HepG2 (cell line): ENCODE results near the gene QSOX2. TPM values are rescaled to one million over a fixed set of nuclear protein-coding genes. Genes with fewer than 3 reads are reported as not detected.

Experiments
- BCL6 ChIP-seq: IDR thresholded peaks from 2 replicates; pipeline ENCODE4 v1.6.1; 2016; ENCODE audit warnings: missing genetic modification reagents, missing compliant biosample characterization
- DR1 ChIP-seq: sonication (generic); formaldehyde crosslinking; IDR thresholded peaks from 2 replicates; pipeline ENCODE4 v1.8.0; 2021; ENCODE audit warnings: mild to moderate bottlenecking, missing genetic modification reagents, inconsistent platforms
- EP300 ChIP-seq, 3 experiments: sonication (generic) in 1 of 3; formaldehyde crosslinking in 1 of 3; IDR thresholded peaks; 2 replicates each; pipeline versions ENCODE4 v1.5.1 to v1.6.1; 2011 to 2020; ENCODE audit warnings: low read depth in 2 of 3, low read length in 2 of 3, borderline replicate concordance in 1 of 3, improper control_type of control experiment in 1 of 3, mild to moderate bottlenecking in 1 of 3, missing genetic modification reagents in 1 of 3, moderate library complexity in 1 of 3
- HNRNPL ChIP-seq: fragments of 200-400 bp; formaldehyde crosslinking; IDR thresholded peaks from 2 replicates; pipeline ENCODE4 v1.6.1; 2017; ENCODE audit warnings: mild to moderate bottlenecking, low read depth, low read length
- KDM2A ChIP-seq: sonication (generic); formaldehyde crosslinking; IDR thresholded peaks from 2 replicates; pipeline ENCODE4 v1.4.0; 2020; ENCODE audit warnings: low read depth, missing genetic modification reagents, borderline replicate concordance
- MTA1 ChIP-seq: sonication (generic); formaldehyde crosslinking; IDR thresholded peaks from 2 replicates; pipeline ENCODE4 v1.4.0; 2020; ENCODE audit warnings: missing genetic modification reagents, mild to moderate bottlenecking, borderline replicate concordance
- STAG1 ChIP-seq: sonication (generic); formaldehyde crosslinking; IDR thresholded peaks from 2 replicates; pipeline ENCODE4 v1.4.0; 2020; ENCODE audit warnings: missing genetic modification reagents
- TARDBP ChIP-seq: sonication (generic); formaldehyde crosslinking; IDR thresholded peaks from 2 replicates; pipeline ENCODE4 v1.8.0; 2022; ENCODE audit warnings: mild to moderate bottlenecking, missing genetic modification reagents
- TFDP1 ChIP-seq: IDR thresholded peaks from 2 replicates; pipeline ENCODE4 v1.6.1; 2016; ENCODE audit warnings: missing compliant biosample characterization, missing genetic modification reagents, borderline replicate concordance
- ZEB1 ChIP-seq: IDR thresholded peaks from 2 replicates; pipeline ENCODE4 v1.6.1; 2012; ENCODE audit warnings: mild to moderate bottlenecking, low read depth, inconsistent platforms; ENCODE audit not compliant: insufficient replicate concordance
- ZMYM2 ChIP-seq: sonication (generic); formaldehyde crosslinking; IDR thresholded peaks from 2 replicates; pipeline ENCODE4 v1.8.0; 2022; ENCODE audit warnings: mild to moderate bottlenecking, missing genetic modification reagents
- ZNF276 ChIP-seq: sonication (generic); formaldehyde crosslinking; IDR thresholded peaks from 2 replicates; pipeline ENCODE4 v1.4.0; 2020; ENCODE audit warnings: mild to moderate bottlenecking, low read depth, missing genetic modification reagents
- ZNF337 ChIP-seq: sonication (generic); formaldehyde crosslinking; IDR thresholded peaks from 2 replicates; pipeline ENCODE4 v1.5.1; 2020; ENCODE audit warnings: missing genetic modification reagents, low read depth, mild to moderate bottlenecking, borderline replicate concordance
- ZNF44 ChIP-seq: sonication (generic); formaldehyde crosslinking; IDR thresholded peaks from 2 replicates; pipeline ENCODE4 v1.5.1; 2020; ENCODE audit warnings: mild to moderate bottlenecking, missing genetic modification reagents
- ZNF512B ChIP-seq: sonication (generic); formaldehyde crosslinking; IDR thresholded peaks from 2 replicates; pipeline ENCODE4 v1.5.1; 2020; ENCODE audit warnings: missing genetic modification reagents, mild to moderate bottlenecking, borderline replicate concordance
- ZNF770 ChIP-seq: sonication (generic); formaldehyde crosslinking; IDR thresholded peaks from 2 replicates; pipeline ENCODE4 v1.5.0; 2020; ENCODE audit warnings: mild to moderate bottlenecking, missing genetic modification reagents
- polyA plus RNA-seq, 8 experiments: library from polyadenylated mRNA; depleted of rRNA in 3 of 8; stranded (reverse) in 7 of 8; unstranded in 1 of 8; fragments of >200 nt; fragmentation: Illumina TruSeq in 4 of 8; extraction: Trizol in 4 of 8; gene quantifications; 2 replicates each; pipeline versions ENCODE4 v1.2.1 to v1.2.3, GENCODE V29; 2011 to 2016; ENCODE audit warnings: low read depth in 4 of 8, missing spikeins in 1 of 8, mixed read lengths in 1 of 8; ENCODE audit not compliant: insufficient read depth in 1 of 8
- total RNA-seq, 5 experiments: library from RNA; depleted of rRNA; stranded (reverse); fragments of >200 nt; fragmentation: Illumina TruSeq; extraction: Trizol; gene quantifications; 2 replicates each; pipeline ENCODE4 v1.2.3, GENCODE V29; 2016; ENCODE audit warnings: low read depth in 1 of 5

The QSOX2 gene
- total and polyA plus RNA-seq, 2 of the 13 experiments (the other 11 are each of a cell fraction or from before 2014, with no cell fraction given) = 27.1 to 42.1 TPM

GRCh38 chr9:136171009-136171800, 74.4 kb downstream of the QSOX2 start (continued):
- TF ChIP-seq HNRNPL (peak; percentile 91), ZNF337 (CRISPR knock-in tag) (0 out of 2 replicates have a peak, but pooled peaks have one; percentile 32), TFDP1 (CRISPR knock-in tag) (no peak), EP300 (IDR thresholded peaks at IDR 0.05; ENCODE audit: low read depth in 2 of 2, low read length in 2 of 2) (no peak), EP300 (CRISPR knock-in tag; IDR thresholded peaks at IDR 0.05; ENCODE audit: borderline replicate concordance) (0 out of 2 replicates have a peak, but pooled peaks have one; percentile 21), ZNF512B (CRISPR knock-in tag) (no peak), STAG1 (CRISPR knock-in tag) (no peak), KDM2A (peak; percentile 32; the same call in 1 of the 2 replicates), ZMYM2 (peak; percentile 53; the same call in 1 of the 2 replicates), ZNF276 (CRISPR knock-in tag) (0 out of 2 replicates have a peak, but pooled peaks have one; percentile 33), TARDBP (CRISPR knock-in tag) (0 out of 2 replicates have a peak, but pooled peaks have one; percentile 29), MTA1 (CRISPR knock-in tag) (peak; percentile 65; the same call in 1 of the 2 replicates), BCL6 (0 out of 2 replicates have a peak, but pooled peaks have one; percentile 10), DR1 (CRISPR knock-in tag) (no peak), ZEB1 (peak; percentile 12), ZNF44 (CRISPR knock-in tag) (0 out of 2 replicates have a peak, but pooled peaks have one; percentile 20), ZNF770 (CRISPR knock-in tag) (no peak)
